Measurements from ENCODE around the gene COMT. TPM values are rescaled to one million over a fixed set of nuclear protein-coding genes. Genes with fewer than 3 reads are reported as not detected.

The COMT gene
- total and polyA plus RNA-seq, 2 donors: 53.6 to 74.5 TPM

DNA sequence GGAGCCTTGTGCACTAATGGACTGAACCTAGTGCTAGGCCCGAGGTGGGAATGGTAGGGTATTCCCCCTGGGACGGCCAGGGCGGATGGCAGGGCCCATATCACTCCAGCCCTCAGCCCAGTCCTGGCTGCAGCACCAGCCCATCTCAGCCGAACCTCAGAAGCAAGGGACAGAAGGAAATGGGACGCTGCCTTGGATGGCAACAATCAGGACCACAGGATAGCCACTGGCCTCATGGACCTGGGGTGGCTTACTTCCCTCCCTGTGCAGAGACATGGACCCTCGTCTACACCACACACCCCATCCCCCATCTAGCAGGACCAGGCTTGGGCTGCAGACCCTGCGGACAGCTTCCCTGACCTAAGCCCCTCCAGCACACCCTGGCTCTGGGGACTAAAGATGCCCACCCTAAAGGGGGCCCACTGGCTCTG, 50.9 kb downstream of the COMT start:
- no peak overlapping the region for H3K4me3 ChIP-seq (ENCODE audit: low read length in 2 of 2)
- H3K36me3 ChIP-seq (ENCODE audit: control insufficient read depth in 2 of 2, insufficient read depth in 2 of 2, low read length in 1 of 2): no peaks in the 10 kb centered on the region
- WGBS: 95% methylated on average over 7 of the region's 7 CpGs
- H3K4me1 ChIP-seq (ENCODE audit: control insufficient read depth in 2 of 2, insufficient read depth in 2 of 2, low read length in 2 of 2): peaks cover 0 to under 1% of the 10 kb centered on the region in 2 donors
- H3K27me3 ChIP-seq (ENCODE audit: control insufficient read depth in 2 of 2, insufficient read depth in 1 of 2, low read length in 1 of 2): peaks cover 0 to 2% of the 10 kb centered on the region in 2 donors
- H3K27ac ChIP-seq (ENCODE audit: low read depth in 1 of 2, low read length in 1 of 2): no peak overlapping the region
- DNase-seq (ENCODE audit: low read depth in 6 of 9, low spot score in 9 of 9): no peak
- H3K9me3 ChIP-seq (ENCODE audit: control insufficient read depth in 2 of 2, insufficient read depth in 1 of 2, low read length in 1 of 2): no peaks in the 10 kb centered on the region

DNA sequence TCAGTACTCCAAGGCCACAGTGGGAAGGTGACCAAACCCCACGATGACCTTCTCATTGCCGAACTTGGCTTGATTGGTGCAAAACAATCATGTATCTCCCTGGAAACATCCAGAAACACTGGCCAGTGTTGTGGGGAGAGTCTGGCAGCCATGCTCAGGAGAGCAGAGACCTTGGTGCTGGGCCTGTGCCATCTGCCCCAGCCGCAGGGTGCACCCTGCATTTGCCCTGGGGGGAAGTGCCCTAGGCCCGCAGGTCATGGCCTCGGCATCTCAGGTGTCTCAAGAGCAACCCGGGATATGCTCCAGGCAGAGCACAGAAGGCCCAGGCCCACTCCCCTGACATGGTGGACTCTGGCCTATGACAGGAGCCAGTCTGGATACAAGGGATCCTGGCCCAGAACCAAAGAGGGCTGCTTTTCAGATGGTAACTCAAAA, 51.4 kb downstream of the COMT start:
- WGBS: 98% methylated on average over 6 of the region's 6 CpGs
- Histone ChIP-seq H3K4me3 (ENCODE audit: low read length in 2 of 2) (no peak overlapping the region), H3K36me3 (ENCODE audit: control insufficient read depth in 2 of 2, insufficient read depth in 2 of 2, low read length in 1 of 2) (no peaks in the 10 kb centered on the region), H3K4me1 (ENCODE audit: control insufficient read depth in 2 of 2, insufficient read depth in 2 of 2, low read length in 2 of 2) (no peaks in the 10 kb centered on the region), H3K27me3 (ENCODE audit: control insufficient read depth in 2 of 2, insufficient read depth in 1 of 2, low read length in 1 of 2) (no peaks in the 10 kb centered on the region), H3K9me3 (ENCODE audit: control insufficient read depth in 2 of 2, insufficient read depth in 1 of 2, low read length in 1 of 2) (no peaks in the 10 kb centered on the region), H3K27ac (ENCODE audit: low read depth in 1 of 2, low read length in 1 of 2) (no peak overlapping the region)
- no peak for DNase-seq (ENCODE audit: low read depth in 6 of 9, low spot score in 9 of 9)

GRCh38 chr22:19993926-19994325, 52.4 kb downstream of the COMT start:
- Histone ChIP-seq H3K36me3 (ENCODE audit: control insufficient read depth in 2 of 2, insufficient read depth in 2 of 2, low read length in 1 of 2) (no peaks in the 10 kb centered on the region), H3K4me3 (ENCODE audit: low read length in 2 of 2) (no peak overlapping the region), H3K27ac (ENCODE audit: low read depth in 1 of 2, low read length in 1 of 2) (no peak overlapping the region), H3K4me1 (ENCODE audit: control insufficient read depth in 2 of 2, insufficient read depth in 2 of 2, low read length in 2 of 2) (no peaks in the 10 kb centered on the region), H3K9me3 (ENCODE audit: control insufficient read depth in 2 of 2, insufficient read depth in 1 of 2, low read length in 1 of 2) (no peaks in the 10 kb centered on the region), H3K27me3 (ENCODE audit: control insufficient read depth in 2 of 2, insufficient read depth in 1 of 2, low read length in 1 of 2) (no peaks in the 10 kb centered on the region)
- 94% methylated on average over 7 of the region's 7 CpGs for WGBS
- no peak for DNase-seq (ENCODE audit: low read depth in 6 of 9, low spot score in 9 of 9)

GRCh38 chr22:19994851-19995610, 53.5 kb downstream of the COMT start:
- no peak overlapping the region for H3K27ac ChIP-seq (ENCODE audit: low read depth in 1 of 2, low read length in 1 of 2)
- H3K4me1 ChIP-seq (ENCODE audit: control insufficient read depth in 2 of 2, insufficient read depth in 2 of 2, low read length in 2 of 2): no peaks in the 10 kb centered on the region

GRCh38 chr22:19995611-19996339, 54.2 kb downstream of the COMT start:
- WGBS: 90% methylated on average over 18 of the region's 18 CpGs

More at GRCh38 chr22:19994851-19995610, 53.5 kb downstream of the COMT start:
- no peaks in the 10 kb centered on the region for H3K9me3 ChIP-seq (ENCODE audit: control insufficient read depth in 2 of 2, insufficient read depth in 1 of 2, low read length in 1 of 2)
- no peaks in the 10 kb centered on the region for H3K36me3 ChIP-seq (ENCODE audit: control insufficient read depth in 2 of 2, insufficient read depth in 2 of 2, low read length in 1 of 2)
- WGBS: 89% methylated on average over 12 of the region's 12 CpGs
- no peak for DNase-seq (ENCODE audit: low read depth in 6 of 9, low spot score in 9 of 9)
- no peak overlapping the region for H3K4me3 ChIP-seq (ENCODE audit: low read length in 2 of 2)
- no peaks in the 10 kb centered on the region for H3K27me3 ChIP-seq (ENCODE audit: control insufficient read depth in 2 of 2, insufficient read depth in 1 of 2, low read length in 1 of 2)

DNA sequence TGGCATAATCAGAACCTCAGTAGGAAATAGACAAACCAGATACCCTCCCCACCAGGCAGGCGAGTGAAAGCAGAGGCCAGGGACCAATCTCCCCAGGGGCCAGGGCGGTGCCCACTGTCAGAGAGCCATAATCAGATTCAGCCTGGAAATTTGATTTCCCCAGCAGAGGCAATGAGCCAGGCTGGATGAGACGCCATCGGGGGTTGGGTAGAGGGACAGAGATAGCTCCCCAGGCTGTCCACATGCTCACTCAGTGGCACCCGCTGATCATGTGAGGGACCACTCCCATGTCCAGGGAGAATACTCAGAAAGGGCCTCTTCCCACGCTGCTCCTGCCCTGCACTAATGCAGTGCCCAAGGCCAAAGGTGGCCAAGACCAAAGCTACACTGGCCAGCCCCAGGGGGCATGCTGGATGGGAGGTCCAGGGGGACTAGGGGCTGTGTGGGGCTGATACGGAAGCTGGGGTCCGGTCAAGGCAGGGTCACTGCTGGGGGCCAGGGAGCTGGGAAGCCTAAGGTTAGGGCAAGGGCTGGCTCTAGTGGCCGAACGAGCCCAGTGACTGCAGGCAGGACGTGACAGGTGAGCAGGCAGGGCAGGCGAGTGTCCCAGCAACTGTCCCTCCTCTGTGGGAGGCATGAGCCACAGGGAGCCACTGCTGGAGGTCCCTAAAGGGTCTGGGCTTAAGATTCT, 55.3 kb downstream of the COMT start:
- H3K4me1 ChIP-seq (ENCODE audit: control insufficient read depth in 2 of 2, insufficient read depth in 2 of 2, low read length in 2 of 2): no peaks in the 10 kb centered on the region
- no peak overlapping the region for H3K4me3 ChIP-seq (ENCODE audit: low read length in 2 of 2)
- H3K9me3 ChIP-seq (ENCODE audit: control insufficient read depth in 2 of 2, insufficient read depth in 1 of 2, low read length in 1 of 2): no peaks in the 10 kb centered on the region
- no peak for DNase-seq (ENCODE audit: low read depth in 6 of 9, low spot score in 9 of 9)
- H3K27ac ChIP-seq (ENCODE audit: low read depth in 1 of 2, low read length in 1 of 2): no peak overlapping the region
- WGBS: 92% methylated on average over 12 of the region's 12 CpGs
- no peaks in the 10 kb centered on the region for H3K27me3 ChIP-seq (ENCODE audit: control insufficient read depth in 2 of 2, insufficient read depth in 1 of 2, low read length in 1 of 2)
- H3K36me3 ChIP-seq (ENCODE audit: control insufficient read depth in 2 of 2, insufficient read depth in 2 of 2, low read length in 1 of 2): no peaks in the 10 kb centered on the region

More at GRCh38 chr22:19995611-19996339, 54.2 kb downstream of the COMT start:
- Histone ChIP-seq H3K27me3 (ENCODE audit: control insufficient read depth in 2 of 2, insufficient read depth in 1 of 2, low read length in 1 of 2) (no peaks in the 10 kb centered on the region), H3K4me3 (ENCODE audit: low read length in 2 of 2) (no peak overlapping the region), H3K27ac (ENCODE audit: low read depth in 1 of 2, low read length in 1 of 2) (no peak overlapping the region), H3K9me3 (ENCODE audit: control insufficient read depth in 2 of 2, insufficient read depth in 1 of 2, low read length in 1 of 2) (no peaks in the 10 kb centered on the region), H3K36me3 (ENCODE audit: control insufficient read depth in 2 of 2, insufficient read depth in 2 of 2, low read length in 1 of 2) (no peaks in the 10 kb centered on the region), H3K4me1 (ENCODE audit: control insufficient read depth in 2 of 2, insufficient read depth in 2 of 2, low read length in 2 of 2) (no peaks in the 10 kb centered on the region)
- DNase-seq (ENCODE audit: low read depth in 6 of 9, low spot score in 9 of 9): no peak

DNA sequence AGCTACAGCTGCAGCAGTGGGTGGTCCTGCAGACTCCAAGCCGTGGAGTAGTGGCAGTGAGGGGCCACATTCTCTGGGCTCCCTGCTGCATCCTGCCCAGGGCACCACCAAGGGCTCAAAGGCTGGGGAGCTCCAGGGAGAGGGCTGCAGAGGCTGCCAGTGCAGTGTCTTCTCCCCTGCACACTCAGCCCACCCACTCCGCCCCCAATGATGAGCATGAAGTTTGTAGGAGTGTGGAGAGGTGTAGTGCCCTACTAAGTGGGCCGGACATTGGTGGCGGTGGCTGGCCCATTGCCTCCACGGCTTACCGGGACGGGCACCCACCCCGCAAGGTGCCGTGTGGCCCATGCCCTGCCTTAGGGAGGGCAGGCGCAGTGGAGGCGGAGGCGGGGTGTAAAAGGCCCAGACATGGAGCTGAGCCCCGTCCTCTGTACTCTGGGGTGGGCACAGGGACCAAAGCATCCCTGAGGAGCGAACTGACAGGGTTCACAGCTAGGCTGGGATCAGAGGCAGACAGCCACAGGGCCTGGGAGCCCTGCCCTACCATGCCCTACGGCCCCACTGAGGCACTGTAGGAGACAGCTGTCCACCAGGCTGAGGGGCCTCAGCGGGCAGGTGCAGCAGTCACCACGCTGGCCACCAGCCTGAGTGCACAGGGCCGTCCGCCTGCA, 56.1 kb downstream of the COMT start:
- no peak overlapping the region for H3K27ac ChIP-seq (ENCODE audit: low read depth in 1 of 2, low read length in 1 of 2)
- no peak overlapping the region for H3K4me3 ChIP-seq (ENCODE audit: low read length in 2 of 2)
- WGBS: 93% methylated on average over 19 of the region's 19 CpGs
- DNase-seq (ENCODE audit: low read depth in 6 of 9, low spot score in 9 of 9): no peak
- H3K9me3 ChIP-seq (ENCODE audit: control insufficient read depth in 2 of 2, insufficient read depth in 1 of 2, low read length in 1 of 2): no peaks in the 10 kb centered on the region
- H3K36me3 ChIP-seq (ENCODE audit: control insufficient read depth in 2 of 2, insufficient read depth in 2 of 2, low read length in 1 of 2): no peaks in the 10 kb centered on the region
- peaks cover 0 to 2% of the 10 kb centered on the region in 2 donors for H3K27me3 ChIP-seq (ENCODE audit: control insufficient read depth in 2 of 2, insufficient read depth in 1 of 2, low read length in 1 of 2)
- no peaks in the 10 kb centered on the region for H3K4me1 ChIP-seq (ENCODE audit: control insufficient read depth in 2 of 2, insufficient read depth in 2 of 2, low read length in 2 of 2)

DNA sequence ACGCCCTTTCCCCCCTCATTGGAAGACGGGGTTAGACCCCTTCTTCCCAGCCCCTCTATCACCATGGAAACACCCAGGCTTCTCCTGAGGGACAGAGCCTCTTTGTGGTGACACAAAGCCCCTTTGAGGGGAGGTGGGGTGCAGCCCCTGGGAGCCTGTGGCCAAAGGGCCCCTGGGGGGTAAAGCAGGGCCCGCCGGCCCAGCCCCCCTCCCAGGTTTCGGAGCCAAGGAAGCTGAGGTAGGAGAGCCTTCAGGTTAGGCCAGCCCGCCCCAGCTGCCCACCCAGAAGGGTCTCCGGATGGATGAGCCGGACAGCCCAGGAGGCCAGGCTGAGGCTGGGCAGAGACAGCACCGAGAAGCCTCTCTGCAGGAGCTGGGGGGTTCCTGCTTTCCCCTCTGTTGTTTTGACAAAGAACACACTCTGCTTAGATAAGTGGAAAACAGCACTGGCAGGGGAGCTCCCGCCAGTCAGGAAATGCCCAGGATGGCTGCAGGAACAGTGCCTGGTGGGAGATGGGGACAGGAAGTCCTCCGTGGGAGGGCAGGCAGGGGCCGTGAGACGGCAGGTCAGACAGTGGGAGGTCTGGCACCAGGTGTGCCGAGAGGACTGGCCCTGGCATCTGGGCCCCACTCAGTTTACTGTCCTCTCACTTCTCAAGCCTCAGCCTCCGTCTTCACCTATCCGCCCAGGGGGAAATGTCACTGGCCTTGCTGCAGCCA, 56.8 kb downstream of the COMT start:
- no peaks in the 10 kb centered on the region for H3K36me3 ChIP-seq (ENCODE audit: control insufficient read depth in 2 of 2, insufficient read depth in 2 of 2, low read length in 1 of 2)
- DNase-seq (ENCODE audit: low read depth in 6 of 9, low spot score in 9 of 9): no peak
- H3K27ac ChIP-seq (ENCODE audit: low read depth in 1 of 2, low read length in 1 of 2): no peak overlapping the region
- WGBS: 78% methylated on average over 16 of the region's 16 CpGs
- no peaks in the 10 kb centered on the region for H3K9me3 ChIP-seq (ENCODE audit: control insufficient read depth in 2 of 2, insufficient read depth in 1 of 2, low read length in 1 of 2)
- H3K4me1 ChIP-seq (ENCODE audit: control insufficient read depth in 2 of 2, insufficient read depth in 2 of 2, low read length in 2 of 2): no peaks in the 10 kb centered on the region
- no peak overlapping the region for H3K4me3 ChIP-seq (ENCODE audit: low read length in 2 of 2)
- peaks cover 0 to 2% of the 10 kb centered on the region in 2 donors for H3K27me3 ChIP-seq (ENCODE audit: control insufficient read depth in 2 of 2, insufficient read depth in 1 of 2, low read length in 1 of 2)
